Dermis microvascular lymphatic vessel endothelial cell (primary cell): ENCODE data around the gene MYH4. TPM values are rescaled to one million over a fixed set of nuclear protein-coding genes. Genes with fewer than 3 reads are reported as not detected.

Source experiments
- DNase-seq, 2 donors: peaks; one replicate each; pipeline versions ENCODE4 v3.0.0 to v3.0.0-alpha.2; 2010; ENCODE audit warnings: low read depth in 2 of 2
- total RNA-seq: library from RNA; depleted of rRNA; stranded (reverse); fragments of >200 nt; gene quantifications from 2 replicates; pipeline ENCODE4 v1.2.1, GENCODE V29; 2014

Gene MYH4
- not detected in 2 replicates for total RNA-seq

DNA sequence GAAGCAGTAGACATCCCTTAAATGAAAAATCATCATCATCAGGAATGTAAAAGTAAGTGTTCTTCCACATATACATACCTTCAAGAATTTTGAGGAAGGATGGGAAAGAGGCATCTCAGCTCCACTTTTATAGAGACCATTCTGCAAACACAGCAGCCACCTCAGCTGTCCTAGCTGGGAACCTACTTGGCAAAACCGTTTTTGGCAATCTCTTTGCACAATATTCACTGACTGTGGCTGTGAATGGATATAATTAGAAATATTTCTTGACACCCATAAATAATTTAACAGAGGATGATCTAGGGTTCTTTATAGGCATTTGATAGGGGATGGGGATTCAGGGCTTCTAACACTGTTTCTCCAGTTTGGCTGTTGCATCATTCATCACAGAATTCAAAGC lies at the start of gene MYH4:
Gene MYH4, minus strand, starts transcription at position 101 of the 400 bp plus-strand sequence. CDS start 2,814 bp downstream, outside the sequence.
- DNase-seq: no peak

DNA sequence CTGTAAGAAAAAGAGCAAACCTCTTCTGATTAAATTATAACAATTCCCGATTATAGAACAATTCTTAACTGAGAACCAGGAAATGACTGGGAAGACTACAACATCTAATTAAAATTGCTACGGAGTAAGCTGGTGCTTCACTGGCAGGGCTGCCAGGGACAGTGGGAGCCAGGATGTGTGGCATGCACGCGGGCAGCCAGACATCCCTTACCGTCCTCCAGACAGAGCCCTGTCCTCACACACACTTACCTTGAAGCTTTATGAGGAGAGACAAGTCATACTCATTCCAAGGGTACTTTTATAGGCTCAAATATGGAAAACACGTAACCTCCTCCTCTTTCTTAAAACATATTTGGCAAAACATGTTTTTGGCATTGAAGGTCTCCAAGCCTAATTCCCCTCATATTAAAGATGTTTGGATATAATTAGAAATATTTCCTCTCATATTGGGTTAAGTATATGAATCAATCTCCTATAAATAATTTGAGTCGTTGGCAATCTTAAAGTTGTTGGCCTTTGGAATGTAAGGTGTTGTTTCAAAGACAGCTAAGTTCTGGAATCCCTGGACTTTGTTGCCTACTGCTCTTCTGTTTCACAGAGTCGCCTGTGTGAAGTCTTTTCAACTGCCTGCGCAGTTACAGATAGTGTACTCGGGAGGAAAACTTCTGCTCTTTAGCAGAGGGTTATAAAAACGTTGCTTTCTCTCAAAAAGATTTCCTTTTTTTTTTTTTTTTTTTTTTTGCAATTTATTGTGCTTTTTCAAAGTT lies 49.1 kb upstream of the MYH4 start, which contains the start of gene MYH1:
Gene MYH1, minus strand, starts transcription at position 272 of the 767 bp plus-strand sequence. CDS start 1,900 bp downstream, outside the sequence.
- DNase-seq: no peak

DNA sequence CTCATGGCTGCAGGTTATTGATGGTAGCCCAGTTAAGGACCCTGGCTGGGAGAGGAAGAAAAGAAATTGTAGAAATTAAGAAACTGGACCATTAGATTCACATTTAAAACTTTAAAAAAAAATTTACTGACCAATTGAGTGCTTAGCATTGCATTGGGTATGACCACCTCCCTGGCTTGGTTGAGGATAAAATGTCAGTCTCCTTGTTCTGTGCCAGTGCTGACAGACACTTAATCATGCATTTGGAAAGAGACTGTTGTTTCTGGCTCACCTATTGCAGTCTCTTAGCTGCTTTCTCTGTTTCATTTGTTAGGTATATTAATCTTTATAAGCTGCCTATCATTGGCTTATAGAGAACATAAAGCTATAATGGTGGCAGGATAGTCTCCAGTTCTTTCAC lies 47.3 kb upstream of the MYH4 start:
- DNase-seq: no peak

DNA sequence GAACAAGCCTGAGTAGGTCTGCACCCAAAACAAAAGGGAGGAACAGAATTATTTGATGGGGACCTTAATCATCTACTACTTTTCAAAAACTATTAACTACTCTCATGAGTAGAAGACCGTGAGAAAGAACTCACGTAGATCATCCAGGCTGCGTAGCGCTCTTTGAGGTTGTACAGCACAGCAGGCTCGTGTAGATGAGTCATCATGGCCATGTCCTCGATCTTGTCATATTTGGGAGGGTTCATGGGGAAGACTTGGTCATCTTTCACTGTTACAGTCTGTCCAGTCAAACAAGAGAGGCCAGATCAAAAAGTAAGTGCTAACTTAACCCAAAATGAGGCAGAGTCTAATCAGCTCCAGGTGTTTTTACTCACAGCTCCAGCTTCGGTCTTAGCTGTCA lies 46.7 kb upstream of the MYH4 start:
- no peak for DNase-seq

DNA sequence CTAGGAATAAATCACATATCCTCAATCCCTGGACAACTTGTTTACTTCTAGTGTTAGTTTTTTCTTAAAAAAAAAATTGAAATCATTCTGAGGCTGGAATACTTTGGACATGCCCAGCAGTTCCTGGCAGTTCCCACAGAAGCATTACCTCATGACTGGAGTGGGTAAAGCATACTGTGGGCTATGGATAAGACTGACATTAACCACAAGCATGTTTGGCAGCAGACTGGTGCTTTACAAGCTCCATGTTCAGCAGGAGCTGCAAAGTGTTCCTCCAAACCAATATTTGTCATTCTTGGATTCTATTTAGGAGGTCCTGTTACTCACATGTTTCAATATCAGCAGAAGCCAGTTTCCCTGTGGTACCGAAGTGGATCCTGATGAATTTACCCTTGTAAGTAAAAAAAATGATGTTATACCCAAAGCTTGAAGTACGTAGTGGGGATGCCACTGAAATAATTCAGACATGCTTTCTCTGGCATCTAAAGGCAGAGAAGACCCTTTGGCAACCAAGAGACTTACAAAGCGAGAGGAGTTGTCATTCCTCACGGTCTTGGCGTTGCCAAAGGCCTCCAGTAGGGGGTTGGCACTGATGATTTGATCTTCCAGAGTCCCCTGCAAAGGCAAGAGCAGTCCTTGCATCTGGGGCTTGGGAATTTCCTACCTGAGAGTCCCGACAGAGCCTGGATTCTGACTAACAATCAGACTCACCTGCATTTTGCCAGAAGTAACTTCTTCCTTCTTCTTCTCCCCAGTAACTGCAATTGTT lies 44.1 kb upstream of the MYH4 start:
- no peak for DNase-seq

DNA sequence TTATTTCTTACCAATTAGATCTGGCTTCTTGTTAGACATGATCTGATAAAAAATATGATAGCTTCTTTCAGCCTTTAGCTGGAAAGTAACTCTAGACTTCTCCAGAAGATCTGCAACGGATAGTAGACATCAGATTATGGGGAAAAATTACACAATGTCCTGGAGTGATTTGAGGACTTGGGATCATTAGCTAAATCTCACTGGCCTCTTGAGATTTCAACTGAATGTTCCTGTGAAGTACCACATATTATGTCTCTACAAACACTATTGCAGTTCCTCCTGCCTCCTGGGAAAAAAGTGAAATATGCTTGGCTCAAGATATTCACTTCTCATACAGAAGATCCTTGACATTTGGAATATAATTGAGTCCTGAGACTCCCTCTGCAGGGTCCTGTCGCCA lies 43.5 kb upstream of the MYH4 start:
- no peak for DNase-seq

DNA sequence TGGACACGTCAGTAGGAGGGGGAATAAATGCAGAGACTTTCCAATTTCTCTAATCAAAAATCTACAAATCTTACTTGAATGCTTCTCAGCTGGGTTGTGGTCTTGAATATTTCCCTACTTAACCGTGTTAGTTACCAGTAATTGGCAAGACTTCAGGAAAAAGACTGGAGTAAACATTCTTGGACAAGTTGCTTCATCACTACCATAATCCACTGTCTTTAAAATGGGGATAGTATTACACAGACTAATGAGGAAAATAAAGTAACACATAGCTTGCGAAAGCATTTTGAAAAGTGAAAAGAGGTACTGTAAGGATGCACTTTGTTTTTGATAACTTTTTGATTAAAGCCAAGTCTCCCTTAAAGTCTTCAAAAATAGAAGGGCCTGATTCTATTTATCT lies 30.6 kb upstream of the MYH4 start:
- DNase-seq: no peak

DNA sequence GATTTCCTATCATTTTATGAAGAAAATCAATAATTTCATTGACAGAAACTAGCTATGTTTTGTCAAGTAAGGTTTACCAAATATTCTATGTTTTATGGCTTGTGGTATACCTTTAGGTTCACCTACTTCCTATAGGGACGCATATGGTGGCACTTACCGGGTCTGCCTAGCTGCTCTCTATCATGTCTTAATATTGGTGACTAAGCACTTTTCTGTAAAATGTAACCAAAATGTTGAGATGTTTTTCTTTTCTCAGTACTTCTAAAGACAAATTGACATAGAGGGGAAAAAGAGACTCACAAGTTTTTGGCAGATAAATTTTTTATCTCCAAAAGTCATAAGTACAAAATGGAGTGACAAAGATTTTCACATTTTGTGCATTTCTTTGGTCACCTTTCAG lies 22.6 kb upstream of the MYH4 start:
- DNase-seq: no peak

DNA sequence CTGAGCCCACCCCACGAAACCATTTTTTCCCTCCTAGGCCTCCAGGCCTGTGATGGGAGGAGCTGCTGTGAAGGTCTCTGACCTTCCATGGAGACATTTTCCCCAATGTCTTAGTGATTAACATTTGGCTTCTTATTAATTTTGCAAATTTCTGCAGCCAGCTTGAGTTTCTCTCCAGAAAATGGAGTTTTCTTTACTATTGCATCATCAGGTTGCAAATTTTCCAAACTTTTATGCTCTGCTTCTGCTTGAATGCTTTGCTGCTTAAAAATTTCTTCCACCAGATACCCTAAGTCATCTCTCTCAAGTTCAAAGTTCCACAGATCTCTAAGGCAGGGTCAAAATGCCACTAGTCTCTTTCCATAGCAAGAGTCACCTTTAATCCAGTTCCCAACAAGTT lies 12.9 kb upstream of the MYH4 start:
- DNase-seq: no peak

DNA sequence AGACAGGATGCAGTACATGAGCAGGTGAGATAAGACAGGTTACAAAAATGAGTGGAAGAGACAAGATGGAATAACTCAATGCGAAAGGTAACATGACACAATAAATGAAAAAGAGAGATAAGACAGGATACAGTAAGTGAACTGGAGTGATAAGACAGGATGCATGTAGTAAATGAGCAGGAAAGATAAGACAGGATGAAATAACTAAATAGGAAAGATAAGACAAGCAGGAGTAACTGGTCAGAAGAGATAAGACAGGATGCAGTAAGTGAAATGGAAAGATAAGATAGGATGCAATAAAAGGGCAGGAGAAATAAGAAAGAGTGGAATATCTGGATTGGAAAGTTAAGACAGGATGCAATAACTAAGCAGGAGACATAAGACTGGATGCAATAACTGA lies 8.3 kb upstream of the MYH4 start:
- no peak for DNase-seq

DNA sequence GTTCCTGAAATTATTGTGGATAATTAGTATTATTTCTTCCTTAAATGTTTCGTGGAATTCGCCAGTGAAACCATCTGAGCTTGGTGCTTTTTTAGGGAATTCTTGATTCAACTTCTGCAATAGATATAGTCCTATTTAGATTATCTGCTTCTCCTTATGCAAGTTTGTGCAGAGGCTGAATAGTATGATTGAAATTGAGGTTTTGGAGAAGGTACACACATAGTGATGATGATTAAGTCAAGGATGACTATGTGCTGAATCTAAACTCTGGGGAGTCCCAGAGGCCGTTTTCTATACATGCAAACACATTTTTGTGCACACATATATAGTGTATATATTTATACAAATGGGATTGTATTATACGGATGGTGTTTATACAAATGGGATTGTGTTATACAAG lies 5.2 kb upstream of the MYH4 start:
- DNase-seq: no peak

DNA sequence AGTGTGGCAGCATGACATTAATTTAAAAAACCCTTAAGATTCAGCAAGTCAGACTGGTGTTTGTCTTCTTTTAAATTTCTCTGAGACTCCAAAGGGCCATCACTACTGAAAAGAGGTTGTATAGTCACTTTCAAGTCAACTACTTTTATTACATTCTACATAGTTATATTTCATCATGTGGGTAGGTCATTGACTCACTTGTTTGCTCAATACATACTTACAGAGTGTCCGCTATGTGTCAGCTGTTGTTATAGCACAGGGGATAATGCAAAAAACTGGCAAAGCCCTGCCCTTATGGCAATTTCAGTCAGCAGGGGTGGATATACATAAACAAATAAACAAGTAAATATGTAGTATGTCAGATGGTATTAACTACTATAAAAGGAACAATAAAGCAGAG lies 2.5 kb upstream of the MYH4 start:
- no peak for DNase-seq

DNA sequence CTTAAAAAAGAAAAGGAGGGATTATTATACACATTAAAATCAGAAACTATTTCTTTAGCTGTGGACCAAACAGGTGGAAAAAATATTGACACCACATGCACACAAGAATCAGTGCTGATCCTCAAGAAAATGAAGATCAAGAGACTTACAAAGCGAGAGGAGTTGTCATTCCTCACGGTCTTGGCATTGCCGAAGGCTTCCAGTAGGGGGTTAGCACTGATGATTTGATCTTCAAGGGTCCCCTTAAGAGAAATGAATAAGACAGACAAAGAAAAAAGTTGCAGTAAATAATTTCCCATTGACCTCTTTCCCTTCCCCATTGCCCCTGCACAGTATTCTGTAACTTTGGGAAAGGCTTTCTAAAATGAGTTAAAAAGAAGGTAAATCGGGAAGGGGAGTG lies 6.0 kb downstream of the MYH4 start:
- DNase-seq: no peak

DNA sequence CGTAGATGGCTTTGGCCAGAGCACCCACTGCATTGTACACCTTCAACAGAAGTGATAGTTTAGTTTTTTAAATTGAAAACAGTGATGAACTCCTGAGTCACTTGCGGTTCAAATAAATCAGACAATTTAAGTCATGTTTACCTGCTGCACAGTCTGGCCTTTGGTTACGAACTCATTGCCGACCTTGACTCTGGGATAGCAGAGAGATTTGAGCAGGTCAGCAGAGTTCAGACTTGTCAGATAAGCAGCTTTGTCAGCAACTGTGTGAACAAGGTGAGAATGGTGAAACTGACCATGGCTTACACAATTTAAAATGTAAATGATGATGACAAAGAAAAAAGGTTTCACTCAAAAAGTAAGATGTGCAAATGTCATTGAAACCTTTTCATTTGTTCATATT lies 9.3 kb downstream of the MYH4 start:
- no peak for DNase-seq

DNA sequence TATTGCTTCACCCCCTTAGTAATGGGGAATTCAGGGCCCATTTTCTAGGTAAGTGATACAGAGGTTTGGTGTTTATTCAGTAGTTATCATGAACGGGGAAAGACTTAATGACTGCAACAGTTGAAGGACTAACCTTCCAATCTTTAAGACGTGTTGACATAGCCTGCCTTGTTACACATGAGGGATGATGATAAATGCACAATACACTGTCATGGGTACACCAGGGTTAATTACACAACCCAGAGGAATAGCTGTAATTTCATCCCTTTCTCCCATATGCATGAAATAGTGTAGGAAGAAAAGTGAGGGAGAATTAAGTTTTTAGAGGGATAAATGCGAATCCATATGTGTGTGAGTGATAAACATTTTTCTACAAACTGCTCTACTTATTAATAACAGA lies 10.7 kb downstream of the MYH4 start:
- DNase-seq: no peak

DNA sequence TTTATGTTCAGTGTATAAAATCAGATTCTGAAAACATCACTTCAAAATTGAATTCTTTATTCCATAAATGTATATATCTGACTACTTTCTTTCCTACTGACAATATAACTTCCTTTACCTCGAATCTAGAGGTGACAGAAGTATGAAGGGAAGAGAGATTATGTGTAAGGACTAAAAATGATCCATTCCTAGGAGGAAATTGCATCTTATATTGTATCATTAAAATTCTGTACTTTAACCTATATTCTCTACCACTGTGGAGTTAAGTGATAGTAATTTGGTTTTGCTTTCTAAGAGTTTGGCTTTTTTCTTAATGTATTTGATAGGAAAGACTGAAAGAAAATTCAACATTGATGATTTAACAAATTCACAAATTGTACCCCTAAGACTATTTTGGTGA lies 11.4 kb downstream of the MYH4 start:
- DNase-seq: no peak

DNA sequence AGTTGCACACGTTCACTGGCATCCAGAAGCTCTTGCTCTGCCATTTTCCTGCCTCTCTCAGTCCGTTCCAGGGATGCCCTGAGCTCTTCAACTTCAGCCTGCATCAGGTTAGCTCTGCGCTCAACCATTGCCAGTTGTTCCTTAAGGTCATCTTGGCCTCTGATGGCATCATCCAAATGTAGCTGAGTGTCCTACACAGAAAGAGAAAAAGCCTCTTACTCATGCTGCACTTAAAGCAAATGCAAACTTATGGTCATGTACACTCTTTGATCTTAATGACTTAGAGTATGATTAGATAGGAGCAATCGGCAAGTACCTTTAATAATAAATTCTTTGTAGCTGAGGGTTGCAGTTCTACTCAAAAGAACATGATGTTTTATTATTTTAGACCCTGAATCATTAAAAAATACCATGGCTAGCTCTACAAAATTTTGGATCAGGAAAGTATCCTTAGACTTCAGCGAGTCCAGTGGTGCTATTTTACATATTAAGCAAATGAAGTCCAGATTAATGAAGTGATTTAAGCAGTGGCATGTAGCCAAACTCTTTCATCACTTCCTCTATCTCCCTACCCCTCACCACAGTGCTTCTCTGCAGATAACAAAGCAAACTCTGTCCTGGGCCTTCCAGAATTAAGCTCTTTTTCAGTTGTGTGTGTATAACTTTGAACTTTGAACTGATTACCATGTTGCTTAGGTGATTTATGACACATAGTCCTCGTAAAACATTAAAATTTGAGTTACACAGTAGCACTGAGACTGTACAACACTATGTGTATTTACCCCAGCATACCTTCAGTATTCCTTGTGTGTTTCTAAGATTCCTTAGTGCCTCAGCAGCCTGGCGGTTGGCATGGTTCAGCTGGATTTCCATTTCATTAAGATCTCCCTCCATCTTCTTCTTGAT lies 22.1 kb downstream of the MYH4 start:
- DNase-seq: no peak

DNA sequence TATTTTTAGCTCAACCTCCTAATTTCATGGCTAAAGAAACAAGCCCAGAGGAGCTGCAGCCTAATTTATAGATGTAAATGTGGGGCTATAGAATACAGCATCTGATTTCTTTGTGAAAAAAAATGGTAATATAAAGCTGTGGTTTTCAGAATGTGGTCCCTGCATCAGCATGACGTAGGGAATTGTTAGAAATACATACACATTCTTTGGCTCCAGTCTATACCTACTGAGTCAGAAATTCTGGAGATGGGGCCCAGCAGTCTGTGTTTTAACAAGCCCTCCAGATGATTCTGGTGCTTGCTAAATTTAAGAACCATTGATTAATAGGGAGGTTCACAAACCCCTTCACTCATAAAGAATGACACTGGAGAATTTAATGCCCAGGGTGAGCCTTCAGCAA lies 29.5 kb downstream of the MYH4 start:
- no peak for DNase-seq

DNA sequence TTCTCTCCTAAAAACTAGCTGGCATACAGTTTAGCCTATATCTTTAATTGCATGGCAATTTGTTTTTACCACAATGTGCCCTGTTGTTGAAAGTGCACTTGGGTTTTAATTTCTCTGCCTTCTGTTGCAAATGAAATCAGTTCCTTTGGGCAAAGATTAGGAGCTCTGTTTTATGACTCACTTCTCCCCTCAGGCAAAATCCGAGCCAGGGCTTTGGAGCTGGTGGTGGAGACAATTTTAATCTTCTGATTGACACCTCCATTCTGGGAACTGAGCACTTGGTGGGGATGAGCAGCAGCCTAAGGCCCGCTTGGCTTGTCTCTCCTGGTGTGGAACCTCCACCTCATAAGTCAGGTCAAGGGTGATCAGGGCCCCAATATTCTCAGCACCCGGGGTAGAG lies 34.3 kb downstream of the MYH4 start:
- DNase-seq: no peak

DNA sequence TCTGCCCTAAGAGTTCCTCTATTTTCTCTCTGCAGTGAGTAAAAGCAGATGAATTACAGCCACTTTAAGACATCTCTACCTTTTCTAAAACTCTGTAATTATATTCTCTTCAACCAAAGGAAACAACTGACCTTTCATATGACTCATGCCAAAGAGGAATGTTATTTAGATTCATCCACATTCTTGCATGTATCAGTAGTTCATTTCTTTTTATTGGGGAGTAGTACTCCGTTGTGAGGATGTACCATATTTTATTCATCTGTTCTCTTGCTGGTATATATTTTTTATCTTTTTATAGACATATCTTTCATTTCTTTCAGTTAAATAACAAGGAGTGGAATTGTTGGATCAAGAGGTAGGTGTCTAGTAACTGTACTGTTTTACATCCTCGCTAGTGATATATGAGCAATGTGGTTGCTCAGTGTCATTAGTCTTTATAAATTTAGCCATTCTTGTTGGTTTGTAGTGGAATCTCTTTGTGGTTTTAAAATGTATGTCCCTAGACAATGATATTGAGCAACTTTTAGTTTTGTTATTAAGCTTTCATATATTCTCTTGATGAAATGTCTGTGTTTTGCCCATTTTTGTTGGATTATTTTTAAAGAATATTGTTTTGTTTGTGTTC lies 39.8 kb downstream of the MYH4 start:
- DNase-seq: no peak

DNA sequence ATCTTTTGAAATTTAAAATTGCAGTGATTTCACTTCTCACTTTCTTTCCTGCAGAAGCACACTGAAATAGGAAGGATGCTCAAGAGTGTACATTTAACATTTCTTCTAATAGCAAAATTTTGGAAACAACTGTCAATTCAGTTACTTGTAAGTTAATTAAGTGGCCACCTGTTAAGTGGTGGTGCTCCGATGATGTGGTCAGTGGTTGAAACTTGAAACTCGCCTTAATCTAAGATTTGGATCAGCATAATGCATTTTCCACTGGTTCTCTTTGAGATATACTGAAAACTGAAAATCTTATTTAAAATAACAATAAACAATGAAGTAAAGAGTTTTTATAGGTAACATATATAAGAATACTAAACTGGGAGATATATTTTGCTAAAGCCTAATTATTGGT lies 40.6 kb downstream of the MYH4 start:
- no peak for DNase-seq
